Smooth muscle cell (in vitro differentiated cells): ENCODE measurements around the gene SLC35F5. TPM values are rescaled to one million over a fixed set of nuclear protein-coding genes. Genes with fewer than 3 reads are reported as not detected.

Experiments
- DNase-seq: peaks from one replicate; lab custom pipeline; 2025; ENCODE audit not compliant: unreplicated experiment; lab: John Stamatoyannopoulos, UW
- H2AFZ ChIP-seq: fragments of 200-600 bp; sonication (generic); 2 replicates; pipeline ENCODE4 v1.6.0; 2016; ENCODE audit warnings: antibody characterized with exemption, low read depth, mild to moderate bottlenecking
- H3F3A ChIP-seq: fragments of 200-600 bp; sonication (generic); 2 replicates; pipeline ENCODE4 v1.6.0; 2017; ENCODE audit warnings: antibody characterized with exemption, low read depth
- H3K27ac ChIP-seq: fragments of 200-600 bp; sonication (generic); 2 replicates; pipeline ENCODE4 v1.5.1; 2016; ENCODE audit warnings: low read depth, mild to moderate bottlenecking
- H3K27me3 ChIP-seq: fragments of 200-600 bp; sonication (generic); 2 replicates; pipeline ENCODE4 v1.6.1; 2016; ENCODE audit warnings: low read depth, mild to moderate bottlenecking
- H3K36me3 ChIP-seq: fragments of 200-600 bp; sonication (generic); 2 replicates; pipeline ENCODE4 v1.5.1; 2016; ENCODE audit warnings: low read depth
- H3K4me1 ChIP-seq: fragments of 200-600 bp; sonication (generic); 2 replicates; pipeline ENCODE4 v1.5.1; 2016; ENCODE audit warnings: low read depth
- H3K4me2 ChIP-seq: fragments of 200-600 bp; sonication (generic); 2 replicates; pipeline ENCODE4 v1.6.0; 2016; ENCODE audit warnings: mild to moderate bottlenecking
- H3K4me3 ChIP-seq: fragments of 200-600 bp; sonication (generic); 2 replicates; pipeline ENCODE4 v1.5.1; 2016; ENCODE audit warnings: mild to moderate bottlenecking
- H3K79me2 ChIP-seq: fragments of 200-600 bp; sonication (generic); 2 replicates; pipeline ENCODE4 v1.6.0; 2016; ENCODE audit warnings: low read depth, mild to moderate bottlenecking
- H3K9ac ChIP-seq: fragments of 200-600 bp; sonication (generic); 2 replicates; pipeline ENCODE4 v1.6.0; 2016; ENCODE audit warnings: low read depth
- H3K9me3 ChIP-seq: fragments of 200-600 bp; sonication (generic); replicated peaks from 2 replicates; pipeline ENCODE4 v1.5.1; 2016; ENCODE audit warnings: low read depth
- H4K20me1 ChIP-seq: fragments of 200-600 bp; sonication (generic); 2 replicates; pipeline ENCODE4 v1.6.0; 2016; ENCODE audit warnings: low read depth
- WGBS: methylation state at CpG from one replicate; pipeline ENCODE4 v1.1.7; 2016; ENCODE audit warnings: low lambda C conversion rate; 5-methylcytosine and 5-hydroxymethylcytosine counted together
- polyA plus RNA-seq: library from polyadenylated mRNA; unstranded; fragments of >200 nt; fragmentation: Nextera tagmentation; extraction: Ambion mirVana; gene quantifications from 2 replicates; pipeline ENCODE4 v1.2.1, GENCODE V29; 2016
- total RNA-seq: library from RNA; depleted of rRNA; stranded (reverse); fragments of >200 nt; gene quantifications from 2 replicates; pipeline ENCODE4 v1.2.3, GENCODE V29; 2014
- TF ChIP-seq, protein P1 (sequence below): fragments of 200-600 bp; sonication (generic); IDR thresholded peaks from 2 replicates; pipeline ENCODE4 v1.5.1; 2017; ENCODE audit warnings: borderline replicate concordance, mild to moderate bottlenecking, antibody characterized with exemption; ENCODE audit not compliant: insufficient read depth, poor library complexity, severe bottlenecking

The SLC35F5 gene
- total and polyA plus RNA-seq, 2 experiments from 2014 or later = 47.8 to 83.7 TPM

DNA sequence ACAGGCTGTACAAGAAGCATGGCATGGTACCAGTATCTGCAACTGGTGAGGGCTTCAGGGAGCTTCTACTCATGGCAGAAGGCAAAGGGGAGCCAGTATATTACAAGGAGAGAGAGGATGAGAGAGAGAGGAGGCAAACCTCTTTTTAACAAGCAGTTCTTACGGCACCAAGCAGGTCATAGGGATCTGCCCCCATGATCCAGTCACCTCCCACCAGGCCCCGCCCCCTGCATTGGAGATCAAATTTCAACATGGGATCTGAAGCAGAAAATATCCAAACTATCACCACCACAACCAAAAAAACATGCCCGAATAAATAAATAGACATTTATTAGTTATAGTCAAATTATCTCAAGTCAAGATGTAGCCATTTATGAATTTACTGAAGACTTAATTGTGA, 14.5 kb upstream of the SLC35F5 start:
- no peaks in the 10 kb centered on the region for H3K9me3 ChIP-seq
- H2AFZ ChIP-seq = no peak overlapping the region
- TF ChIP-seq, protein P1, sequence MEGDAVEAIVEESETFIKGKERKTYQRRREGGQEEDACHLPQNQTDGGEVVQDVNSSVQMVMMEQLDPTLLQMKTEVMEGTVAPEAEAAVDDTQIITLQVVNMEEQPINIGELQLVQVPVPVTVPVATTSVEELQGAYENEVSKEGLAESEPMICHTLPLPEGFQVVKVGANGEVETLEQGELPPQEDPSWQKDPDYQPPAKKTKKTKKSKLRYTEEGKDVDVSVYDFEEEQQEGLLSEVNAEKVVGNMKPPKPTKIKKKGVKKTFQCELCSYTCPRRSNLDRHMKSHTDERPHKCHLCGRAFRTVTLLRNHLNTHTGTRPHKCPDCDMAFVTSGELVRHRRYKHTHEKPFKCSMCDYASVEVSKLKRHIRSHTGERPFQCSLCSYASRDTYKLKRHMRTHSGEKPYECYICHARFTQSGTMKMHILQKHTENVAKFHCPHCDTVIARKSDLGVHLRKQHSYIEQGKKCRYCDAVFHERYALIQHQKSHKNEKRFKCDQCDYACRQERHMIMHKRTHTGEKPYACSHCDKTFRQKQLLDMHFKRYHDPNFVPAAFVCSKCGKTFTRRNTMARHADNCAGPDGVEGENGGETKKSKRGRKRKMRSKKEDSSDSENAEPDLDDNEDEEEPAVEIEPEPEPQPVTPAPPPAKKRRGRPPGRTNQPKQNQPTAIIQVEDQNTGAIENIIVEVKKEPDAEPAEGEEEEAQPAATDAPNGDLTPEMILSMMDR = no peak
- no peaks in the 10 kb centered on the region for H3K4me1 ChIP-seq
- H3F3A ChIP-seq = no peaks in the 10 kb centered on the region
- no peak for DNase-seq
- no peak overlapping the region for H3K27ac ChIP-seq
- H3K9ac ChIP-seq = no peak overlapping the region
- no peaks in the 10 kb centered on the region for H4K20me1 ChIP-seq
- WGBS = 72% methylated on average over 3 of the region's 3 CpGs
- H3K79me2 ChIP-seq = no peaks in the 10 kb centered on the region
- no peak overlapping the region for H3K4me2 ChIP-seq
- H3K36me3 ChIP-seq = no peaks in the 10 kb centered on the region
- H3K27me3 ChIP-seq = no peaks in the 10 kb centered on the region
- no peak overlapping the region for H3K4me3 ChIP-seq

DNA sequence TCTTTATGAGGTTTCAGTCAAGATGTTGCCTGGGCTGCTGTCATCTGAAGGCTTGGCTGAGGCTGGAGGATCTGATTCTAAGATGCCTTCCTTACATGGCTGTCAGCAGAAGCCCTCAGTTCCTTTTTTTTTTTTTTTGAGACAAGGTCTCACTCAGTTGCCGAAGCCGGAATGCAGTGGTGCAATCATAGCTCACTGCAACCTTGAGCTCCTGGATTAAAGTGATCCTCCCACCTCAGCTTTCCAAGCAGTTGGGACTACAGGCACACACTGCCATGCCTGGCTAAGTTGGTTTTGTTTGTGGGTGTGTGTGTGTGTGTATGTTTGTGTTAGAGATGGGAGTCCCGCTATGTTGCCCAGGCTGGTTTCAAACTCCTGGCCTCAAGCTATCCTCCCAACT, 13.1 kb upstream of the SLC35F5 start:
- Histone ChIP-seq H3K27me3 (no peaks in the 10 kb centered on the region), H3F3A (no peaks in the 10 kb centered on the region), H3K4me3 (no peak overlapping the region), H3K27ac (no peak overlapping the region), H4K20me1 (no peaks in the 10 kb centered on the region), H3K4me2 (no peak overlapping the region), H2AFZ (no peak overlapping the region), H3K4me1 (no peaks in the 10 kb centered on the region), H3K9ac (no peak overlapping the region), H3K36me3 (no peaks in the 10 kb centered on the region), H3K79me2 (no peaks in the 10 kb centered on the region), H3K9me3 (no peaks in the 10 kb centered on the region)
- 97% methylated on average over 3 of the region's 3 CpGs for WGBS
- DNase-seq = no peak
- TF ChIP-seq, protein P1 = no peak

DNA sequence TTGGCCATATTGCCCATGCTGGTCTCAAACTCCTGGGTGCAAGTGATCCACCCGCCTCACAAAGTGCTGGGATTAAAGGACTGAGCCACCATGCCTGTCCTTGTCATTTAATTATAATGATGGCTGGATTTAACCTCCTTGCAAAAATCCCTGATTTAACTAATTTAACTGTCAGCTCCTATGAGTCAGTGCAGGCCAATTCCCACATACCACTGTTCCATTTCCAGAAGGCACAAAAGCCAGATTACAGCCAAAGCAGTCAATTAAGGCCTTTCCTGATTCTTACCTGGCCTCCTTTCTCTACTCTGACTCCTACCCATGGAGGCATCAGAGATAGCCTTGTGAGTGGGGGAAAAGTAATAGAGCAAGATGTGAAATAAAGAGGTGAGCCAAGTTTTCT, 12.3 kb upstream of the SLC35F5 start:
- Histone ChIP-seq H4K20me1 (no peaks in the 10 kb centered on the region), H3K36me3 (no peaks in the 10 kb centered on the region), H3K9me3 (no peaks in the 10 kb centered on the region), H3K4me3 (no peak overlapping the region), H3K27ac (no peak overlapping the region), H3K27me3 (no peaks in the 10 kb centered on the region), H3K4me2 (no peak overlapping the region), H3K79me2 (no peaks in the 10 kb centered on the region), H3K9ac (no peak overlapping the region), H3F3A (no peaks in the 10 kb centered on the region), H2AFZ (no peak overlapping the region), H3K4me1 (no peaks in the 10 kb centered on the region)
- DNase-seq = no peak
- 89% methylated on average over 1 of the region's 1 CpG for WGBS
- TF ChIP-seq, protein P1 = no peak

DNA sequence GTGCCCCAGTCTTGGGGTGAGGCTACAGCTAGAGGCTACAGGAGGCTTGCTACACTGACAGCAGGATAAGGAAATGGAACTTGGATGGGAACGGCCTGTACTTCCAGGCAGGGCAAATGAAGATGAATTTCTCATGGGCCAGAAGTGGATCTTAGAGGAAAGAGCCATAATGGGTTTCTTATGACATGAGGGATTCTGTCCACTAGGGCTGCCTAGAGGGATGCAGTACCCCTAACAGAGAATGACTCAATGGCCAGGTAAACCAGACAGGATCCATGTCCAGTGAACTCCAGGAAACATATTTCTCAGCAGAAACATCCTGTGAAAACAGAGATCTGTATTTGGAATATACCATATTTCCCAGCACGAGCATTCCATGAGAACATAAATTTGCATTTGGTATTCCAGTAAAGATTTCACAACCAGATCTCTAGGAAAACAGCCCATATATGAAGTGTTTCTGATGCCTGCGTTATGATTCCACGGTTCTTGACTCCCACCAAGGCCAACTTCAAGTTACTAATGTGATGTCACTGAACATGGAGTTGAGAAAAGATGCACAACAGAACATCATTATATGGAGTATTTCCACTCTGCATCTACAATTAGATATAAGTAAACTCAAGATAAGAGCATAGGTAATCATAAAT, 11.5 kb upstream of the SLC35F5 start:
- DNase-seq = no peak
- Histone ChIP-seq H3K79me2 (no peaks in the 10 kb centered on the region), H3K4me1 (no peaks in the 10 kb centered on the region), H3K9ac (no peak overlapping the region), H3K4me3 (no peak overlapping the region), H3K27ac (no peak overlapping the region), H3K36me3 (no peaks in the 10 kb centered on the region), H3F3A (no peaks in the 10 kb centered on the region), H2AFZ (no peak overlapping the region), H3K4me2 (no peak overlapping the region), H4K20me1 (no peaks in the 10 kb centered on the region), H3K9me3 (no peaks in the 10 kb centered on the region), H3K27me3 (no peaks in the 10 kb centered on the region)
- TF ChIP-seq, protein P1 = no peak
- 95% methylated on average over 4 of the region's 4 CpGs for WGBS
